Parathyroid adenoma (tissue), 2 donors: Measurements from ENCODE around the gene PLCL1.

Experiments used
- H2AFZ ChIP-seq: fragments of 300-600 bp; sonication (generic); one replicate; pipeline ENCODE4 v1.7.0; 2017; ENCODE audit warnings: antibody characterized with exemption, mild to moderate bottlenecking
- H3K27ac ChIP-seq: fragments of 300-600 bp; sonication (generic); one replicate; pipeline ENCODE4 v1.7.0; 2017
- H3K27me3 ChIP-seq: fragments of 300-600 bp; sonication (generic); one replicate; pipeline ENCODE4 v1.7.0; 2017; ENCODE audit warnings: low read length; ENCODE audit not compliant: control insufficient read depth, insufficient read depth
- H3K36me3 ChIP-seq: fragments of 300-600 bp; sonication (generic); one replicate; pipeline ENCODE4 v1.7.0; 2017; ENCODE audit warnings: low read length; ENCODE audit not compliant: control insufficient read depth, insufficient read depth
- H3K4me1 ChIP-seq: fragments of 300-600 bp; sonication (generic); one replicate; pipeline ENCODE4 v1.7.0; 2017; ENCODE audit warnings: control low read depth
- H3K4me2 ChIP-seq: fragments of 300-600 bp; sonication (generic); one replicate; pipeline ENCODE4 v1.7.0; 2017; ENCODE audit warnings: low read length
- H3K4me3 ChIP-seq: fragments of 300-600 bp; sonication (generic); one replicate; pipeline ENCODE4 v1.7.0; 2017; ENCODE audit warnings: low read depth, low read length
- H3K79me2 ChIP-seq: fragments of 300-600 bp; sonication (generic); one replicate; pipeline ENCODE4 v1.7.0; 2017; ENCODE audit warnings: control low read depth
- H3K9ac ChIP-seq: fragments of 300-600 bp; sonication (generic); one replicate; pipeline ENCODE4 v1.7.0; 2017; ENCODE audit warnings: mild to moderate bottlenecking
- H3K9me3 ChIP-seq: fragments of 300-600 bp; sonication (generic); one replicate; pipeline ENCODE4 v1.7.0; 2017; ENCODE audit warnings: low read length; ENCODE audit not compliant: control insufficient read depth
- TF ChIP-seq, protein P1 (sequence below): fragments of 300-600 bp; sonication (generic); IDR thresholded peaks from one replicate; pipeline ENCODE4 v1.7.0; 2017; ENCODE audit warnings: antibody characterized with exemption, mild to moderate bottlenecking
- donor health status: primary hyperparathyroidism.

PLCL1 gene

DNA sequence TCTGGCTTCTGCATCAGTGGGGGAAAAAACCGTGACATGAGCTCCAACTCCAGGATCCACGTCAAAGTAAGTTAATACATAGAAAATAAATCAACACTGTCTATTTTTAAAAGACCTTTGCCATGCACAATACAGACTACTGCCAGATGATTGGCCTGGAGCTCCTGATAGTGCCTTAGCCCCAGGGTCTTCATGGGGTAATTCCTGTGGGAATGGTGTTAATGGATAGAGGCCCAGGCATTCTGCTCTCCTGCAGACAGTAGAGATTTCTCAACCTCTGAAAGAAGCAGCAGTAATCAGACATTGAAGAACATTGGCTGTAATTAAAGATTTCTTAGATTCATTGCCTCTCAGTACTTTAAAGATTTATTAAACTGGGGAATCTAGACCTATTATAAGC, 4.3 kb upstream of the PLCL1 start:
- Histone ChIP-seq H3K4me1 (peaks cover 5% of the 10 kb centered on the region), H3K9ac (no peak overlapping the region), H3K36me3 (no peaks in the 10 kb centered on the region), H3K4me2 (no peak overlapping the region), H3K4me3 (no peak overlapping the region), H3K9me3 (no peaks in the 10 kb centered on the region), H3K79me2 (no peaks in the 10 kb centered on the region), H3K27me3 (no peaks in the 10 kb centered on the region), H2AFZ (no peak overlapping the region), H3K27ac (no peak overlapping the region)
- TF ChIP-seq, protein P1, sequence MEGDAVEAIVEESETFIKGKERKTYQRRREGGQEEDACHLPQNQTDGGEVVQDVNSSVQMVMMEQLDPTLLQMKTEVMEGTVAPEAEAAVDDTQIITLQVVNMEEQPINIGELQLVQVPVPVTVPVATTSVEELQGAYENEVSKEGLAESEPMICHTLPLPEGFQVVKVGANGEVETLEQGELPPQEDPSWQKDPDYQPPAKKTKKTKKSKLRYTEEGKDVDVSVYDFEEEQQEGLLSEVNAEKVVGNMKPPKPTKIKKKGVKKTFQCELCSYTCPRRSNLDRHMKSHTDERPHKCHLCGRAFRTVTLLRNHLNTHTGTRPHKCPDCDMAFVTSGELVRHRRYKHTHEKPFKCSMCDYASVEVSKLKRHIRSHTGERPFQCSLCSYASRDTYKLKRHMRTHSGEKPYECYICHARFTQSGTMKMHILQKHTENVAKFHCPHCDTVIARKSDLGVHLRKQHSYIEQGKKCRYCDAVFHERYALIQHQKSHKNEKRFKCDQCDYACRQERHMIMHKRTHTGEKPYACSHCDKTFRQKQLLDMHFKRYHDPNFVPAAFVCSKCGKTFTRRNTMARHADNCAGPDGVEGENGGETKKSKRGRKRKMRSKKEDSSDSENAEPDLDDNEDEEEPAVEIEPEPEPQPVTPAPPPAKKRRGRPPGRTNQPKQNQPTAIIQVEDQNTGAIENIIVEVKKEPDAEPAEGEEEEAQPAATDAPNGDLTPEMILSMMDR, result no peak

DNA sequence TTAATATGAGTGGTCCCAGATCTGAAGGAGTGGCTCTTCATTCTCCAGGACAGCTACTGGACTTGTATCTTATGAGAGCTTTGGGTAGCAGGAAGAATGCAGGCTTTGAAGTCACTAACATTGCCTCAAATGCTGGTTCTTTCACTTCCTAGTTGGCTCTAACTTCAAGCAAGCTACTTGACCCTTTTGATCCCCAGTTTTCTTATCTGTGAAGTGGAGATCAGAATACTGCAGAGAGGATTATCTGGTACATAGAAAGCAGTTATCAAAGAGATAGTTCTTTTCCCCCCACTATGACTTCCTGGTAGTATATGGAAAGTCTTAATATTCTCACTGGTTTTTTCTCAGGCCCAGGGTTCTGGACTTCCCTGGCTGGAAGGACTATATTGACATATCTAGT, 3.4 kb upstream of the PLCL1 start:
- Histone ChIP-seq H3K4me1 (peaks cover 5% of the 10 kb centered on the region), H3K79me2 (peaks cover 2% of the 10 kb centered on the region), H3K4me3 (no peak overlapping the region), H2AFZ (no peak overlapping the region), H3K27me3 (no peaks in the 10 kb centered on the region), H3K4me2 (no peak overlapping the region), H3K9ac (no peak overlapping the region), H3K27ac (no peak overlapping the region), H3K9me3 (no peaks in the 10 kb centered on the region), H3K36me3 (no peaks in the 10 kb centered on the region)
- TF ChIP-seq, protein P1, result no peak

DNA sequence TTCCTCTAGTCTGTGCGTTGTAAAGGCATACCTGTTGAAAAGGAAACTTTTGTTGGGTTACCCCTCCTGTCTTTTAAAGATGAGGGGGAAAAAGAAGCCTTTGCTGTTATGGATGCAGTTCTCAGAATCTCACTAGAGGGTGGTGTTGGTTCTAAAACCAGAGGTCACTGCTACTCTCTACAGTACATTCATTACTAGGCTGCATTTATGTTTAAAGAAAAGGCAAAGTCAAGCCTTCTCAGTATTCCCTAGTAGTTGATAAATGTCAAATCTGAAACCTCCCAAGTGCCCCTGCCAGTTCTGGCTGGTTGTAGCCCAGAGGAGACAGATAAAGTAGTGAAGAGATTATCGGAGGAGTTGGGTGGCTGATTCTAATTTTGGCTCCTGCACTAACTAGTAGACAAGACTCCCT, 1.4 kb upstream of the PLCL1 start:
- no peak overlapping the region for H3K27ac ChIP-seq
- no peaks in the 10 kb centered on the region for H3K27me3 ChIP-seq
- peaks cover 2% of the 10 kb centered on the region for H3K79me2 ChIP-seq
- no peak overlapping the region for H3K9ac ChIP-seq
- no peak overlapping the region for H3K4me3 ChIP-seq
- H3K9me3 ChIP-seq, result no peaks in the 10 kb centered on the region
- H3K4me1 ChIP-seq, result peaks cover 5% of the 10 kb centered on the region
- no peak overlapping the region for H3K4me2 ChIP-seq
- peak overlapping the region; percentile 43 for H2AFZ ChIP-seq
- TF ChIP-seq, protein P1, result peak; percentile 84
- H3K36me3 ChIP-seq, result no peaks in the 10 kb centered on the region

DNA sequence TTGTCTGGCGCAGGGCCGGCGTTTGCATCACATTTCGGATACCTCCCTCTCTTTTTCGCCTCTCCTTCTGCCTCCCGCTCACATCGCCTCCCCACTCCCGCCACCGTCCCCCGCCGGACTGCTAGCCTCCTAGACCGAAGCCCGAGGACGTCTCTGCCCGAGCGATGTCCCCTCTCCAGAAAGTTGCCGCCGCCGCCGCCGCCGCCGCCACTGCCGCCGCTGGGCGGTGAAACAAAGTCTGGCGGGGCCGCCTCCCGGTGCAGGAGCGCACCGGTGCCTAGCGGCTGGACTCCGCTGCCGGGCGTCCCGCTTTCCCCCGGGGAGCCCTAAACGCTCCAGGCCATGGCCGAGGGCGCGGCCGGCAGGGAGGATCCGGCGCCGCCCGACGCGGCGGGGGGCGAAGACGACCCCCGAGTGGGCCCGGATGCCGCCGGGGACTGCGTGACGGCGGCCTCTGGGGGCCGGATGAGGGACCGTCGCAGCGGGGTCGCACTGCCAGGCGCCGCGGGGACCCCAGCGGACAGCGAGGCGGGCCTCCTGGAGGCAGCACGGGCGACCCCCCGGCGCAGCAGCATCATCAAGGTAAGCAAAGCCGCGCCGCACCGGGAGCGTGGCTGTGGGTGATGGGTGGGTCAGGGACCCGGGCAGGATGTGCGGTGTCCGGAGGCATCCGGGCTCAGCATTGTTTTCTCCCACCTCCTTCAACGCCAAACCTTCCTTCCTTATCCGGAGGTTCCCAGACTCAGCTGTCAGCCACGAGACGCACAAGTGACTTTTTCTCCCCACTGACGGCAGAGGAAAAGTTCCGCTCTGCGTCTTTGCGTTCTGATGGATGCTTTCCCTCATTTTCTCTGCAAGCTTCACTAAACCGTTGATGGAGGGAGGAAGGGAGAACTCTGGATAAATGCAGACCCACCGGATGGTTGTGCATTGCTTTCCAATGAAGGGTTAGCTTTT, 643 bp downstream of the PLCL1 start:
- H3K9me3 ChIP-seq, result no peaks in the 10 kb centered on the region
- peaks cover 5% of the 10 kb centered on the region for H3K4me1 ChIP-seq
- TF ChIP-seq, protein P1, result no peak
- peak overlapping the region; percentile 64 for H3K4me2 ChIP-seq
- H3K36me3 ChIP-seq, result no peaks in the 10 kb centered on the region
- peak overlapping the region; percentile 65 for H3K4me3 ChIP-seq
- peaks cover 2% of the 10 kb centered on the region for H3K79me2 ChIP-seq
- H3K27ac ChIP-seq, result peak overlapping the region; percentile 83
- no peaks in the 10 kb centered on the region for H3K27me3 ChIP-seq
- H3K9ac ChIP-seq, result peak overlapping the region; percentile 17
- H2AFZ ChIP-seq, result peak overlapping the region; percentile 91
